ENCODE data around the gene RPL35.

The RPL35 gene

DNA sequence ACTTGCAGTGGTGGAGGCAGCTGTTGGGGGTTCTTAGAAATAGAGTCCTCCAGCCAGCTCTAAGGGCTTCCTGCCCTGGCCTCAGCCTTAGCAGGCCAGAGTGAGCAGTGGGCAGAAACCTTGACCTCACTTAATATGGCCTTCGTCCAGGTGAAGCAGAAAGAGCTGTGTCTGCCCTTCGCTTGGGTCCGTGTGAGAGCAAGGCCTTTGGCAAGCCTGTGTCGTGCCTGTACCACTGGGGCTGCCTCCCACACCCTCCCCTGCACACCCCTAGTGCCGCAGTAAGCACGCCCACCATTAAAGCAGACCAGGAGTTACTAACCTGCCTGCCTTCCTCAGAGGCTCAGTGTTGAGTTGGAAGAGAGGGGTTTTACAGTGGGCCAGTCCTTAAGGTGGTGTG lies 13.7 kb upstream of the RPL35 start:
- DNase-seq (ENCODE audit: low read depth), result no peak

DNA sequence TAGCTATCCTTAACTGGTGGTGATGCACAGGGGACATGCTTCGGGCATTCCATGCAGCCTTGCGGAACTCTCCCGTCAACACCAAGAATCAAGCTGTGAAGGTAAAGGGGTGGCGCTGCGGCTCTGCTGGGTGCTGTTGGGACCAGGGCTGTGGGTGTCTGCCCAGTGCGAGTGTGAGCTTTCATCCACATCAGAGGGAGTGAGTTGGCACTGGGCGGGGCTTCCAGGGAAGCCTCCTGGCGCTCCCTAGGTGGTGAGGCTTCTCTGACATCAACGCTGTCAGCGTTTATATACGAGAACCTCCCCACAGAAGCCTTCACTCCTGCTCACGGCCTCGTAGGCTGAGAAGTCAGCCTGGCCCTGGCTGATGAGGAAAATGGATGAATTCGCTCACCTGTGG lies 11.9 kb upstream of the RPL35 start:
- no peak for DNase-seq (ENCODE audit: low read depth)

- no peak for DNase-seq (ENCODE audit: low read depth)
Observed at GRCh38 chr9:124871156-124871561, 9.4 kb upstream of the RPL35 start.

- DNase-seq (ENCODE audit: low read depth), result no peak
Observed at GRCh38 chr9:124870723-124871122, 9.0 kb upstream of the RPL35 start.

- DNase-seq (ENCODE audit: low read depth), result peak; percentile 65
Observed at GRCh38 chr9:124869986-124870560, 8.3 kb upstream of the RPL35 start.

- peak; percentile 30 for DNase-seq (ENCODE audit: low read depth)
Observed at GRCh38 chr9:124869466-124869985, 7.8 kb upstream of the RPL35 start.

DNA sequence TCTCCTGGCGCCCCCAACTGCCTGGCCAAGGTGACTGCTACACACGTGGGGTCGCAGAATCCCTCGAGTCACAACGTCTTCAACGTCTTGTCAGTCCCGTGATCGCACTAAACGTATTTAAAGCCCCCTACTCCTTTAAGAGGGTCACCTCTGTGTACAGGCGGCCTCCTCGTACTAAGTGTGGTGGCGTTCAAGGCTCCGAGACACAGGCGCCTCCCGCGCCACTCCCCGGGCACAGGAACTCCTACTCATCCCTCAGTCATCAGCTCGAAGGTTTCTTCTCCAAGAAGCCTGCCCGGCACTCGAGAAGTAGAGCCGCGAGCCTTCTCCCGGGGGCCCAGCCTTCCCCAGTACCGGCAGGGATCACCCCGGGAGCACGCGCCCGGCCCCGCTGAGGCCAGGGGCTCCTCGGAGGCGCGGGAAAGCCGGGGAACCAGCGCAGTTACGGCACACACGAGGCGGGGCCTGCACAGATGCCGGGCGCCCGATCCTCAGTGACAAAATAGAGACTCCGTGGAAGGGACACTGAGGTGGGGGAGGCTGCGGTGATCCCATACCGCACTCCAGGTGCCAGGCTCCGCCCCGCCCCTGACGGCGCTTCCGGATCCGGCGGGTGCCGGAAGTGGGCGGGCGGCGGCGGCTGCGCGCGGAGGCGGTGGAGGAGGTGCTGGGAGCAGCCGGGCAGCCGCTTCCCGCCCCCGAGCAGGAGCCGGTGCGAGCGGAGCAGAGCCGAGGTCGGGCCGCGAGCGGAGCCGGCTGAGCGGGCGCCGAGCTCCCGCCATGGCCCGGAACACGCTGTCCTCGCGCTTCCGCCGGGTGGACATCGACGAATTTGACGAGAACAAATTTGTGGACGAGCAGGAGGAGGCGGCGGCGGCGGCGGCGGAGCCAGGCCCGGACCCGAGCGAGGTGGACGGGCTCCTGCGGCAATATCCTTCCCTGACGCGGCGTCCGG lies 7.0 kb upstream of the RPL35 start:
- DNase-seq (ENCODE audit: low read depth), result peak; percentile 83

DNA sequence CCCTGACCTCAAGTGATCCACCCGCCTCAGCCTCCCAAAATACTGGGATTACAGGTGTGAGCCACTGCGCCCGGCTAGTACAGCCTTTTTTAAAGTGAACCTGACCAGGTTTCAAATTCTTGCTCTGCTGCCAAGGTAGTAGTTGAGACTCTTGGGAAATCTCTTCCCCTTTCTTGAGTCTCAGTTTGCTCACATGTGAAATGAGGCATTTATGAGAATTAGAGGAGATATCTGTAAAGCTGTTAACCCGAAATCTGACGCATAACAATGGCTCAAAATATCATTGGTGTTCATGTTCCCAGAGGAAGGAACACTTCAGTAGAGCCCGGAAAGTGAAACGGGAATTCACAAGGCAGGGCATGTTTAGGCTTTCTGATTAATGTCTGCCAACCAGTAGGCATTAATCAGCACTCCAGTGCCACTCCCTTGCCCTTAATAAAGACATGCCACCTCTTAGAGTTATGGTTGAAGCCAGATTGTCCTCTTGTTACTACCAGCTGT lies 1.7 kb upstream of the RPL35 start:
- DNase-seq (ENCODE audit: low read depth), result no peak

DNA sequence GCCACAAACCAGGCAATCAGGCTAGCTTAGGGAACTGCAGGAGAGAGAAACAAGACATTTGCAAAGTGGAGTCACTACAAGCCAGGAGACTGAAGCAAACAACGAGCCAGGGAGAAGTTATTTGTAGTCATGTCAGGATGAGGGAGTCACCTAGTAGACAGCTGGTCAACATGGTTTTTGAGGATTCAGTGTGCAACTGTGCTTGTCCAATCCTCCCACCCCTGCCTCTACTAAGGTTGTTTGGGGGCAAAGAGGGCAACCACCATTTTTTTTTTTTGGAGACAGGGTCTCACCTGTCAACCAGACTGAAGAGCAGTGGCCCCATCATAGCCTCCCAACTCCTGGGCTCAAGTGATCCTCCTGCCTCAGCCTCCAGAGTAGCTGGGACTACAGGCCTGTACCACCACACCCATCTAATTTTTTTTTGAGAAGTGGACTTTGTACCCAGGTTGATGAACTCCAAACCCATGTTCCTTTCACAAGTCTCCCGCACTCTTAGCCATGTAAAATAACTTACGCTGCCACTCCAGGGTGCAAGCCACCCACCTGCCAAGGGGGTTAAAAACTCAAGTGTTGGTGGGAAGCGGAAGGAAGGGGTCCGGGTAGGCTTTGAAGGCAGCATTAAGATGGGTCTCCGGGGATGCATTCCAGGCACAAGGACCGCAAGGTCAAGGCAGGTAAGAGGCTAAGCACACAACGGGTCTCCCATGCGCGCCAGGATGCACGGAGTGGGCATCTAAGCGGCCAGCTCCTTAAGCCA lies 995 bp downstream of the RPL35 start:
- no peak for DNase-seq (ENCODE audit: low read depth)

DNA sequence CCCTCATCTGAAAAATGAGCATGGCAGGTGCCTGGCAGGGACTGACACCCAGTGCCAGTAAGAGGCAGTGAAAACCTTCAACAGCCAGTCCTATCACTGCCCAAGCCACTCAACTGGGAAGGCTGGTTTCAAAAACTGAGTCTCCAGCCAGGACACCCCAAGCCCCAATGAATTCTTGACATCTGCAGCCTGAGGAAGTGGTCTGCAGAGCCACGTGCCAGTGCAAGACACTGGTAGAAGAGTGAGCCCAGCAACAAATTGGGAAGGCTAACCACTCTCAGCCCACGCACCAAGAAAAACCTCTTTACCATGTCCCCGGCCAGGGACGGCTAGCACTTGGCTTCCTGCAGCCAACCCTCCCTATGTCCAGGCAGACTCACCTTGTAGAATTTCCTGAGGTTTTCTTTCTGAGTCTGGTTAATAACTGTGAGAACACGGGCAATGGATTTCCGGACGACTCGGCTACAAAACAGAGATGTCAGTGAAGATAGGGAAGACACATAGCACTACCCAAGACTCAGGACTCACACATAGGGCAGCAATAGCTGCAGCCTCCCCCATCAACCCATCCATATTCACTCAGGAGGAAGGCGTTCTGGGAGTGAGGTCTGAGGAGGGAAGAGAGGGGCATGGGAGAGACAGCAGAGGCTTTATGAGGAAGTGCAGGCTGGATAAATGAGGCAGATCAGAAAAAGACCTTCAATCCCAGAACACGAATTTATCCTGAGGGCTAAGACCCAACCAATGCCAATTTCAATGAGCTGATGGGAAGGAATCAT lies 1.8 kb downstream of the RPL35 start:
- DNase-seq (ENCODE audit: low read depth), result no peak

GRCh38 chr9:124858330-124859046 lies 3.3 kb downstream of the RPL35 start:
- DNase-seq (ENCODE audit: low read depth), result no peak

DNA sequence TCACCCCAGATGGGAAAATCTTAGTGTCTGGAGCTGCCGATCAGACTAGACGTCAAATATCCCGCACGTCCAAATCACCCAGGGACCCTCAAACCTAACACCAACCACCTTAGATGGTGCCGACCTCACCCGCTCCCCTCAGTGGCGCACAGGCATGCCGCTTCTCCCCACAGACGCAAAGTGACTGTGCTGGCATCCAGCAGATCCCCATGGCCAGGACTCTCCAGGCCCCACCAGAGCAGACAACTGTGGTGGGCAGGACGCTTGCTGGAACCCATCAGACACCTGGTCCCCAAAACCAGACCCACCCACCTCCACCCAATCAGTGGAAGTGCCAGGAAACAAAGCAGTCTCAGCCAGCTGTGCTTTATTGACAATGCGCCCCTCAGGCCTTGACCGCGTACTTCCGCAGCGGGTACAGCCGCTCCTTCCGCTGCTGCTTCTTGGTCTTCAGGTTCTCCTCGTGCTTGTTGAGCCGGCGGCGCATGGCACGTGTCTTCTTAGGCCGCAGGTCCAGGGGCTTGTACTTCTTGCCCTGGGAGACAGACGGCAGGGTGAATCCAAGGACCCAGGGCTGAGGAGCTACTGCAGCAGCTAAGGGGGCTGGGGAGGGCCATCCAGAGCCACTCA lies 4.1 kb downstream of the RPL35 start:
- no peak for DNase-seq (ENCODE audit: low read depth)

DNA sequence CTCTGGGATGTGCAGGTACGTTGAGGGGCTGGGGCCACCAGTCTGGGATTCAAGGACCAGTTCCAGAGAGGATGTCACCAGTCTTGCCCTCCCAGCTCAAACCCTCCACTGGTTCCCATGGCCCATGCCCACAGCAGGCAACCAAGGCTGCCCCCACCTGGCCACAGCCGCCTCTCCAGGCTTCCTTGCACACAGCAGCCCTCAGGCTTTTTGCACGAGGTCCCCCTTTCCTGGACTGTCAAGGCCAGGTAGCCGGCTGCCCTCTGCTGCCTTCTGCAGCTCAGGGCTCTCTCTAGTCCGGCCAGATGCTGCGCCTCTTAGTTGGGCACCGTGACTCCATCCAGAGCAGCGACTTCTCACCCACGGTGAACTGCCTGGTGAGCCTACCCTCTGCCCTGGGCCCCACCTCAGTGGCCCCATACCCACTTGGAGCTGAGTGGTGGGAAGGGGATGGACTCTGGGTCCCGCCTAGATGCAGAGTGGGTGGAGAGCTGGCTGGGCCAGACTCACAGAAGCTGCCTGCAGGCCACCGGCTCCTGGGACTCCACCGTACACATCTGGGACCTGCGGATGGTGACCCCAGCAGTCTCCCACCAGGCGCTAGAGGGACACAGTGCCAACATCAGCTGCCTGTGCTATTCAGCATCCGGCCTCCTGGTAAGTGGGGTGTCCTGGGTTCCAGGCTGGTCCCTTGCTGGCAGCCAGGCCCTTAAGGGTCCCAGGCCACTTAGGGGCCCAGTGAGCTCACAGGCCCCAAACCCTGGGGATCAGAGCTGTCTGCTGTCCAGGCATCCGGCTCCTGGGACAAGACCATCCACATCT lies 5.6 kb downstream of the RPL35 start:
- DNase-seq (ENCODE audit: low read depth), result no peak

DNA sequence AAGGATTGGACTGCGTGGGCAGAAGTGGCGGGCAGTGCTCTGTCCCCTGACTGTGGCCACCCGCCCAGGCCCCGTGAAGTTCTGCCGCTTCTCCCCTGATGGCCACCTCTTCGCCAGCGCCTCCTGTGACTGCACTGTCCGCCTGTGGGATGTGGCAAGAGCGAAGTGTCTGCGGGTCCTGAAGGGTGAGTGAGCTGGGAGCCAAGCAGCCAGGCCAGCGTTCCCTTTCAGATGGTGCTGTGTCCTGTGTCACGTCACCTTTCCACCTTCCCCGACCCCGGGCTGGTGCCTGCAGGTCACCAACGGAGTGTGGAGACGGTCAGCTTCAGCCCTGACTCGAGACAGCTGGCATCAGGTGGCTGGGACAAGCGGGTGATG lies 6.2 kb downstream of the RPL35 start:
- DNase-seq (ENCODE audit: low read depth), result no peak

DNA sequence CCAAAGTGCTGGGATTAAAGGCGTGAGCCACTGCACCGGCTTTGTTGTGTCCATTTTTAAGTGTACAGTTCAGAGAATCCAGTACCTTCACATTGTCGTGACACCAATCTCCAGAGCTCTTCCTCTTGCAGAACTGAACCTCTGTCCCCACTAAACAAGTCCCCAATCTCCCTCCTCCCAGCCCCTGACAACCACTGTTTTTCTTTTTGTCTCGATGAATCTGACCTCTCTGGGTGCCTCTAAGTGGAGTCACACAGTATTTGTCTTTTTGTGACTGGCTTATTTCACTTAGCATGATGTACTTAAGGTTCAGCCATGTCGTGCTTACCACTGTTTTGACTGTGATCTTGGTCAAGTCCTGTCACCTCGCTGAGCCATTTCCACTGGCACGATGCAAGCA lies 6.9 kb downstream of the RPL35 start:
- no peak for DNase-seq (ENCODE audit: low read depth)

- no peak for DNase-seq (ENCODE audit: low read depth)
Observed at GRCh38 chr9:124854161-124854560, 7.6 kb downstream of the RPL35 start.

- DNase-seq (ENCODE audit: low read depth), result no peak
Observed at GRCh38 chr9:124853605-124854143, 8.1 kb downstream of the RPL35 start.

- DNase-seq (ENCODE audit: low read depth), result peak; percentile 66
Observed at GRCh38 chr9:124852829-124853531, 8.8 kb downstream of the RPL35 start, which contains the start of gene WDR38. Gene WDR38, plus strand, starts transcription at chr9:124853460. Its CDS starts 72 bp downstream, at chr9:124853532.

Data from activated T-cell treated with anti-CD3 and anti-CD28 coated beads for 1 hour (primary cell).